ENCODE results near the gene CMTM7.
"Not testable (repeated sequence)": the region's sequence is repeated elsewhere in the genome, so short reads cannot be mapped to it uniquely, and the experiment has no call there.

The CMTM7 gene

DNA sequence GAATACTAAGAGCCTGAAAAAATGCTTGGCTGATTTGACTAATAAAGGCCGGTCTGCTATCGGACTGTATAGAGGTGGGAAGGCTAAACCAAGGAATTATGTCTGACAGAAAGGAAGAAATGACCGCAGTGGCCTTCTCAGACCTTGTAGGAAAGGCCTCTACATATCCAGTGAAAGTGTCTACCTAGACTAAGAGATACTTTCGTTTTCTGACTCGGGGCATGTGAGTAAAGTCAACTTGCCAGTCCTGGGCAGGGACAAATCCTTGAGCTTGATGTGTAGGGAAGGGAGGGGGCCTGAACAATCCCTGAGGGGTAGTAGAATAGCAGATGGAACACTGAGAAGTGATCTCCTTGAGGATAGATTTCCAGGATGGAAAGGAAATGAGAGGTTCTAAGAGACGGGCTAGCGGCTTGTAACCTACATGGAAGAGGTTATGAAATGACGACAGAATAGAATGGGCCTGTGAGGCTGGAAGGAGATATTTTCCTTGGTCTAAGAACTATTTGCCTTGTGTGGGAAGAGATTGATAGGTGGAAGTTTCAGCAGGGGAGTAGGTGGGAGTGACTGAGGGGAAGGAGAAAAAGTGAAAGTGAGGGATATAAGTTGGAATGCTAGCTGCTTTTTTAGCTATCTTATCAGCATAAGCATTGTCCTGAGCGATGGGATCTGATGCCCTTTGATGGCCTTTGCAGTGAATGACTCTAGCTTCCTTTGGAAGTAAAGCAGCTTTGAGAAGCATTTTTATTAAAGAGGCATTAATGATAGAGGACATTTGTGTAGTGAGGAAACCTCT is 70.7 kb downstream of the CMTM7 start:
- DNase-seq: peak; percentile 5

DNA sequence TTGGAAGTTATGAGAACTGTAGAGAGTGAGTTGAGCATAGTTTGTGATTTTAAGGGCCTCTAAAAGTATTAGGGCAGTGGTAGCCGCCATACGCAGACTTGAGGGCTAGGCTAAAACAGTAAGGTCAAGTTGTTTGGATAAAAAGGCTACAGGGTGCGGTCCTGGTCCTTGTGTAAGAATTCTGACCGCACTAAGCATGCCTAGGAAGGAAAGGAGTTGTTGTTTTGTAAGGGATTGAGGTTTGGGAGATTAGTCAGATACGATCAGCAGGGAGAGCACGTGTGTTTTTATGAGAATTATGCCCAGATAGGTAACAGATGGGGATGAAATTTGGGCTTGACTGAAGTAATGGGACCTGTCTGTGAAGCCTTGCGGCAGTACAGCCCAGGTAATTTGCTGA is 71.8 kb downstream of the CMTM7 start:
- not testable (repeated sequence) for DNase-seq

DNA sequence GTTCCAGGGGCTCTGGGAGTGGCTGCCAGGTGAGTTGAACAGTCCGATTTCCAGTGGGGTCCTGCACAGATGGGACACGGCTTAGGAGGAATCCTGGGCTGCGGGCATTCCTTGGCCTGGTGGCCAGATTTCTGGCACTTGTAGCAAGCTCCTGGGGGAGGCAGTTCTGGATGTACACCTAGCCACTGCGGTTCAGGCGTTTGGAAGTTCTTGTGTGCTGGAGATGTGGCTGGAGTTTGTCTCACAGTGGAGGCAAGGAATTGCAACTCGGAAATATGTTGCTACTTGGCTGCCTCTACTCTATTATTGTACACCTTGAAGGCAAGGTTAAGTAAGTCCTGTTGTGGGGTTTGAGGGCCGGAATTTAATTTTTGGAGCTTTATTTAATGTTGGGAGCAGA is 73.1 kb downstream of the CMTM7 start:
- not testable (repeated sequence) for DNase-seq

DNA sequence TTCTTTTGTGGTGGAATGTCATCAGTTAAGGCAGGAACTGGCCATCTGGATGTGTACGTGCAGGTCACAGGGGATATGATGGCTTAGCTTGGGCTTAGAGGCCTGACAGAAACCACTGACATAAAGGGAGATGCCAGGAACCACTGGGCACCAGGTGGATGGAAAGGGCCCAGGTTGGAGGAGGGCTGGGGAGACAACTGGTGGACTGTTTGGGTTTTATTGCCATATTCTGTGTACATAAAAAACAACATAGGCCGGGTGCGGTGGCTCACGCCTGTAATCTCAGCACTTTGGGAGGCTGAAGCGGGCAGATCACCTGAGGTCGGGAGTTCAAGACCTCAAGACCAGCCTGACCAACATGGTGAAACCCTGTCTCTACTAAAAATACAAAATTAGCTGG is 75.2 kb downstream of the CMTM7 start:
- not testable (repeated sequence) for DNase-seq

DNA sequence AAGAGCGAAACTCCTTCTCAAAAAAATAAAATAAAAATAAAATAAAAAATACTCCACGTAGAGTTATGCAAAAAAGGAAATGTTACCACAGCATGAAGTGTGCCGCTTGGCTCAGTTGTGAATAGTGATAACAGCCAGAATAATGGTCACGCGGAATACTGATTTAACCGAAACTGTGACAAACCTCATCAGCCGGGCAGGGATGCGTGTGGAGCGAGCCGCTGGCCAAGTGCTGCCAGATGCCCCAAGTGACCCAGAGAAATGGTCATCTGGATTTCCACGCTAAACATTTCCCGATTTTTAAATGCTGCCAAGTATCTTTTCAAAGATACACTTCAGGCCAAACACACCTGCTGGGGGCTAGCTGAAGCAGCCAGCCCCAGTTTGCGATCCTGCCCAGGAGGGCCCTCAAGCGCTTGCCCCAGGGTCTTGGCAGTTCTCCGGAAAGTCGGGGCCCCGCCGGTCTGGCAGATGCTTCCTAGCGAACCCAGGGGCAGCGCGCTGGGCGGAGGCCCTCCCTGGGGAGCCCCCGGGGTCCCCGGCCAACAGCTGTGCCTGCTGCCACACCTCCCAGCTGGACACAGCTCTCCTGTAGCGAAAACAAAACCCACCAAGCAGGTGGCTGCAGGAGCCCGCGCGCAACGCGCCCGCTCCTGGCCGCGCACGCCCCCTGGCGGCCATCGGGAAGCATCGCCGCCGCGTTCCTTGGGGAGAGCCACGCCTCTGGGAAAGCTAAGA is 75.8 kb downstream of the CMTM7 start:
- DNase-seq: peak; percentile 60

DNA sequence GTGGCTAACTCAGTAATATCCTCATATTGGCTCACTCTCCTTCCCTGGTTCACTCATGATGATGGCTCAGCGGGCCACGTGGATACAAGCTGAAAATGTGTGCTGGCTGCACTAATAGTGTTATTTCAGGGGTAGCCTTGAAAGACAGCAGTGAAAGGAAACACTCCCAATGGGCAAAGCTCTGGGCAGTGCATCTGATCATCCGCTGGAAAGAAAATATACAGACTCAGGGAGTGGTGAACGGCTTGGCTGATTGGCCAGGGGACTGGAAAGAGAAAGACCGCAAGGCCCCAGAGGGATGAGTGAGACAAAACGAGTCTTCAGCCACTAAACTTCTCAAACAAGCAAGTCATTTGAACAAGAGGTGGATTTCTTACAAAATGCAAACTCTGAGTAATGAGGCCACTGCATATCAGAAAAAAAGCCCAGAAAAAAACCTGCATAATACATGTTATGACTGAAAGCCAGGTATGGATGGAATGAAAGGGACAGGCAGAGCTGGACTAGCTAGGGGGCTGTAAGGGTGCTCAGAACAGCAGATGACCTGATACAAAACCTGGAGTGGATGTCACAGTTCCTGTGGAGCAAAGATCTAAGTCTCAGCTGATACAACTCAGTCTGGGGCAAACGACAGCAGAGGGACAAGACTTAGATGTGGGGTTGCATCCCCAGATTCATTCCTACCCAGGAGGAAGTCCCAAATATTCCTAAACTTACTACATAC is 77.7 kb downstream of the CMTM7 start:
- no peak for DNase-seq

DNA sequence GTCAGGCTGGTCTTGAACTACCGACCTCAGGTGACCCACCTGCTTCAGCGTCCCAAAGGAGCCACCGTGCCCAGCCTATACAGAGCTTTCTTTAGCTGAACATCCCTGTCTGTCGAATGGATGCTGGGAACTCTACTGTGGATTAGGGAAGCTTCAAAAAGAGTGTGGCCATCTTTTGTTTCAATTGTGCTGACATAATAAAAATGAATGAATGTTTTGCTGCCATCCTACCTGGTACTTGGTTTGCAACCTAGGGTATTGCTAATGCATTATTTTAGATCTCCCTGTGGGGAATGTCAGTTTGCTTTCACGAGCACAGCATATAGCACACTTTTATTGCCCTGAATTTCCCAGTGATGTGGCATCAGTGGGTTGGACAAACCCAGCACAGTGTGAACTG is 78.7 kb downstream of the CMTM7 start:
- DNase-seq: no peak

DNA sequence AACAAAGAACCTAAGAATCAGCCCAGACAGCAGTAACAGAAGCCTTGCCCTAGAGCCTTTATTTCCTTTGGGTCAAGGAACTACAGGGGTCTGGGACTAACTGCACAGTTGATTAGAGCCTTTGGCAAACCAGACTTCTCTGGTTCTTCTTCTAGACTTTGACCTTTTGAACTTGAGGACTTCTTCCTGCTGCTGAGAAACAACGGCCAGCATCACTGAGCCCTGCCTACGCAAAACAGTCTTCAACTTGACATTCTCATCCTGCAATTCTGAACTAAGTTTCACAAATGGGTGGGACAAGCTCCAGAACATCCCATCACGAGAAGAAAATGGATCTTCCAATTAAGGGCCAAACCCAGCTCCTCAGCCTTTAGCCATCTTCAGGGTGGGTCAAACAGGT is 79.6 kb downstream of the CMTM7 start:
- DNase-seq: no peak

DNA sequence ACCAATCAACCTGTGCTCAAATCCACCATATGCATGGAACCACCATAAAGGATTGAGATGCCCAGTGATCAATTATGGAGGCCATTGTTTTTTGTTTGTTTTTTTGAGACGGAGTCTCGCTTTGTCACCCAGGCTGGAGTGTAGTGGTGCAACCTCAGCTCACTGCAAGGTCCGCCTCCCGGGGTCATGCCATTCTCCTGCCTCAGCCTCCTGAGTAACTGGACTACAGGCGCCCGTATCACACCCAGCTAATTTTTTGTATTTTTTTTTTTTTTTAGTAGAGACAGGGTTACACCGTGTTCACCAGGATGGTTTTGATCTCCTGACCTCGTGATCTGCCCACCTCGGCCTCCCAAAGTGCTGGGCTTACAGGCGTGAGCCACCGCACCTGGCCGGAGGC is 80.5 kb downstream of the CMTM7 start:
- DNase-seq: not testable (repeated sequence)

DNA sequence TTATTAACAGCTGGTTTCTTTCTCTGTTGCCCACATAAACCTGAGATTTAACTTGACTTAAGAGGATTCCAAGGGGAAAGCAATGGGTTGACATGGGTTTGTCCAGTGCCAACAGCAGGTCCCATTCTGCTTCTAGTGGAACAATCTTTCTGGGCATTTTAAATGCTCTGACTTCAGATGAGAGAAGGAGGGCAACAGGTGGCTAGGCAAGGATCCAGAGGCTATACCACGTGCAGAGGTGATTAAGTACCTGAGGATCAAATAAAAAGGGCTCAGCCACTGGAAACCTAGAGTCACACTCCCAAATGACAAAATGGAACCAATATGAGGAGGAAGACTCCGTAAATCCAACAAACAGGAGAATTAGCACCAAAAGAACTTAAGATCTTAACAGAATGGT is 82.5 kb downstream of the CMTM7 start:
- DNase-seq: peak; percentile 5

DNA sequence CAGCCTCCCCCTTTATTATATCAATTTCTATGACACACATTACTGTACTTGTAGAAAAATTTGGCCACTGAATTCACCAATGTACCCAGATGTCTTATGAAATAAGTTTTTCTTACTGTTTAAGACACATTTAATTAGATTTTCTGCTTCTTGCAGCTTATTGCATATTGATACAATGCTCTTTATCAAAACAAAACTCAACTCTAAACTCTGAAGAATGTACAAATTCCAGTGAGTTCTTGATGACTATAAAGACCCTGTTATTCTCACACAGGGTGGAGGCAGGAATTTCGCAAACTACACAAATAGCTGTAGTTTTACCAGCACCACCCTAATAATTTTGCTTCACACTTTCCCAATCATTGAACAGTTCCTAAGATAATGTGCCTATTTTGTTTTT is 89.0 kb downstream of the CMTM7 start:
- no peak for DNase-seq

DNA sequence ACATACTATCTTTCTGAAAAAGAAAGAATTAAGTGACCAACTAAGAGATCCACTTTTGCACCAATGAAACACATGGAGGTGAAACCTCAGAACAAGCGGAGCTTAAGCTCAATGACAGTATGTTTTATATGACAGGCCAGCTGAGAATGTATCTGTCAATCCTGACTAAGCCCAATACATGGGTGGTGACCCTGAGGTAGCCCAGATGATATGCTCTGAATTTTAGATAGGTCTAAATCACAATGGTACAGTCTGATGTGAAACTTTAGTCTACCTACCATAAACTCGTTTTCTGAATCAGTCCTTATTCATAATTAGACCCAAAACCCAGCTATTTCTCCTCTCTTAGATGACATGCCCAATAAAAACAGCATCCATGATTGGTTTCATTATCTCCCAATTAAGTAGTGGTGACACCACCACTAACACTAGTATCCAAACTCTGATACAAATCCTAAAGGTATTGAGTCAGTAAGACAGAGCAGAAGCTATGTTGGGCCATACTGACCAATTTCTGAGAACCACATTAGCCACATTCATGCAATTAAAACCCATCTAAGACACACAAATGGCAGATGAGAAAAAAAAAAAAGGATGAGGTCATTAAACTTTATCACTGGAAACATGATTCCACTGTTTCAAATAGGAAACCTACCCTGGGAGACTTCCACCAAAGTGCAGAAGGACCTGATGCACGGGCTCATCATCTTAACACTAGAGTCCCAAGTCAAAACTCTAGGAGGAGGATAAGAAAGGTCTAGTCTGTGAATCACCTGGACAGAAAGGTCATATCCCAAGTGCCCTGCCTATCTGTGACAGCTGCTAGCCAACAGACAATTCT is 90.4 kb downstream of the CMTM7 start:
- no peak for DNase-seq

DNA sequence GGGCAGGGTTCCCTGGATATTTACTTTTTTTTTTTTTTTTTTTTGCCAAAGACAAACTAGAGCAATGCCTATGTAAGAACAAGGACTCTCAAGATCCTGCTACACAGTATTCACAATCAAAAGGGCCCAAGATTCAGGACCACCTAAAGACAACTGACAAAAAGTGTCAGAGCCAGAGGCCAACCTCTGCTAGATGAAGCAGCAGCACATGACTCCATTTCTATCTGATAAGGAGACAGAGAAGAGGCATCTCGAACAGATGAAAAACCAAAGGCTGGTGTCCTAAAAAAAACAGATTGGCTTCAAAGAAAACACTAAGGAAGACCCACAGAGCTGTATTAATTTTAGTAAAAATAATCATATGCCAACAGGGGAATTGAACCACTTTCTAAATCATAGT is 91.0 kb downstream of the CMTM7 start:
- no peak for DNase-seq

DNA sequence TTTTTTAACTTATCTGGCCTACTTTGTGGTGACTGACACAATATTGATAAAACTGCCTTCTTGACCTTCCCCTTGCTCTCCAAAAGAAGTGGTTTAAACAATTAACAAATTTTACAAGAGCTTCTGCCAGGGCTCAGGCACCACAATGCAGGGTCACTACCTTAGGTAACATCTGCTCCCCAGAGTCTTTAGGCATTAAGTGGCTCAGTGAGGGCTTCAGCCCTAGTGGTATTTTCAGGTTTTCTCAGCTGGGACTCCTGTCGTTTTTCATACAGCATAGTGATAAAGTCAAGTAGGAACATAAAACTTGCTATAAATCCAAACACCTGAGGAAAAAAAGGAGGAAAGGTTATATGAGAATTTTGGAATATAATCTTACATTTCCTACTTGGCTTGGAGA is 92.1 kb downstream of the CMTM7 start:
- no peak for DNase-seq

DNA sequence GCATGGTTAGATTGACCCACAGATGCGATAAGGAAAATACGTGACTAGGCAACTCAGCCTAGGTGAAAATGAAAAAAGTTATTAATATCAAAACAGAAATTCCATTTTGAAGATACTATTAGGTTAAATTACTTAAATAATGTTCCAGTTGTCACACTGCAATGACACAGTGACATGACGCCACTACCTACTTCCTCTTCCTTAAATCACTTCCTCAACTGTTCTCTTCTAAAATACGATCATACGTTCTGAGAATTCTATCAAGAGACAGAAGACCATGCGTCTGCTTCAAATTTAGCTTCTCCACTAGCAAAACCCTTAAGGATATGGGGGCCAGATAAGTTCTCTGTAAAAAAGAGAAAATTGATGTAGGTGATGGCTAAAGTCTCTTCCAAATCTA is 92.8 kb downstream of the CMTM7 start:
- no peak for DNase-seq

DNA sequence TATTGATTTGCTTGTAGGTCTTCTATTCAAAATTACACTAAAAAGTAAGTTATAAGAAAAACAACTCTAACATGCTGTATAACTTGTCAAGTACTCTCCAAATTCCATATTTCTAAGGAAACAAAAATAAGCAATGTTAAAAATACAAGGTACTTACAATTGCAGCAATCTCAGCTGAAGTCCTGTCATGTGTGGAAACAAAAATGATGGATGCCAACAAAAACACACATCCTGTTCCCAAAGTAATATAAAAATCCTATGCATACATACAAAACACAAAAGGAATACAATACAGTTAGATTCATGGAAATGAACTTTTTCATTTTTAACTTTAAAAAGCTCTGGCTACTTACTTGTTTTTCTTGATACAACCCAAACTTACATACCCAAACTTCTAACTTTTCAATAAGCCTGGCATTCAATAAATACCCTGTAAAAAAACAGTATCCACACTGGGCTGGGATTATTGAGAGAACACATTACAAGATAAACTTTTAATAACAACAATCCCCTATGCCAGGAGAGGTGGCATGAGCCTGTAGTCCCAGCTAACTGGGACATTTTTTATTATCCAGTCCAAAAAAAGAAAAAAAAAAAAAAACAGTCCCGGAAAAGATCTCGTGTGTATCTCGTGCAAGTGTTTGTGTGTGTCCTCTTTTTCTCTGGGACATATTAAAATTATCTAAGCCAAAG is 96.3 kb downstream of the CMTM7 start:
- DNase-seq: no peak

DNA sequence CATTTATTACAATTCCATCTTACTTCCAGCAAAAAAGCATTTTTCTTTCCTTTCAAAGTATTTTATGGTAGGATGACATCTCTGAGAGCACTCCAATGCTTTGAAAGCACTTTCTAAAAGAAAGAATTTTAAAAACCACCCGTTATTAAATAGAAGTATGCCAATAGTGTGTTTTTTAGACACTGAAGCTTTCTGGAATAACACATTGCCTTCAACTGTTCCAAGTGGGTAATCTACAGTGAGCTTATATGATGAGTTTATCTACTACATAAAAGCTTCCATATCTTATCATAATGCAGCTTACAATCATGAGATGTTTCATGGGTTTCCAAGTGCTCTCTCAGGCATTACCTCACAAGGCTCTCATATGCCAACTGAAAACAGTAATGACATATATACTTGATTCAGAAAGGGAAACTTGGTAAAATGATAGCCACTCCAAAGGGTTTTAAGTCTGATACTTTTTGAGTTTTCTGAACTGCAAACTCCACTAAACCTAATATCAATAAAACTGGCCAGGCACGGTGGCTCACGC is 96.9 kb downstream of the CMTM7 start:
- DNase-seq: peak; percentile 15

DNA sequence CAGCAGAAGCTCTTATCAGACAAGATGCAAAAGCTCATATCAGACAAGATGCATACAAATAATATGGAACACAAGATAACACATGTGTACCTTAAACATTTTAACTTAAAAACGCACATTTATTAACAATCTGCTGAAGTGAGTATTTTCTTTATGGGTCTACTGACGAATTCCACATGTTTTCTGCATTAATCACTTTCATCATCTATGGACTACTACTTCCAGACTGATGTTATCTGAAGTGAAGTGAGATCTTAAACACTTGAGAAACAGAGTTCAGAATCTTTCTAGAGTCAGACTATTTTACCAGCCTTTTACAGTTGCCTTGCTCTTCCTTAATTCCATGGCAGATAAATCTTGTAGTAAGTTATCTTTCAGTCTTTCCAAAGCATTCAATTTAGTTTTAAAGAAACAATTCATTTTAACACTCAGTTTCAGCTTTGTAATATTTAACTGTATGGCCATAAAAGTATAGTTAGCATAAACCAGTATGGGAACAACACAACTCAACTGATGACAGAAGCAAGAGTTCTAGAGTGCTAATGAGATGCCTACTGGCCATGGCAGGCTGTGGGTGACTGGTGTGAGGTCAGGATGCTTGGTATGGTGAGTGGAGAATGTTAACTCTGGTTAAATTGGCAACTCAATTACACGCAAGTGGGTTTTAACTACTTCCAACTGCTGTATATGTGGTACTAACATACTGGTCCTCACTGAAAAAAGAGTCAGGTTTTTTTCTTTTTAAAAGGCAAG is 101.2 kb downstream of the CMTM7 start:
- no peak for DNase-seq

DNA sequence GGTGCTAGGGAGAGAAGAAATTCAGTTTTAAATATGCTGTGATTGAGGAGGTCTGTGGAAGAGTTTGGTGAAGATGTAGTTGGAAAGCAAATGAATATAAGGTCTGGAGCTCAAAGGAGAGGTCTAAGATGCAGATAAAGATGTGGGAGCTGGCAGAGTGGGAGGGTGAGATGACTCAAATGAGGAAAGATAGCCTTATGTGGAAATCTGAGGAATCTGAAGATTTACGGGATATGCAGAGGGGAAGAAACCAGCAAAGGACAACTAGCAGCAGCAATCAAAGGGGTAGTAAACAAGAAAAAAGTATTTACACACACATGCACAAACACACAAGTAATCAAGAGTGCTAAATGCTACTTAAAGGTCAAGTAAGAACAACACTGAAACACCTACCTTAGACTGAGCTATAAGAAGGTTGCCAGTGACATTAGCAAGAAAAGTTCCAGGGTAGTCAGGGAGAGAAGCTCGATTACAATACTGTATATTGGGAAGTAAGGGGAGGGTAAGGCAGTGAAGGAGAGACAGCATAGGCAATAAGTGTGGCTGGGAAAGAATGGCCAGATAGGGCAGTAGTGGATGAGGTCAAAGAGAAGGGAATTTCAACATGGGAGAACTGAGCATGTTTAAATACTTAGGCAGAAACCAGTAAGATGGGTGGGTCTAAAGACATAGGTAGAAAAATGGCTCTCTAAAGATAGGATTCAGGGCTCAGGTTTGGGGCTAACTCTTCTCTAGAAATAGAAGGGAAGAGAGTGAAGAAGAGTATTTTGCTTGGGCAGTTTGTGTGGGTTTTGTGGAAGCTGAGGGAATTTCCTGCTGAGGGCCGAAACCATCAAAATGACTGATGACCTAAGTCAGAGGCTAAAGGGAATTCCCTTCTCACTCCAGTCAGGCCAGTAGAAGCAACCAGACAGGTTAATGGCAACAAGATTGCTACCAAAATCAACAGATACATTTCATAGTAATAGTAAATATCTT is 102.1 kb downstream of the CMTM7 start:
- DNase-seq: no peak

DNA sequence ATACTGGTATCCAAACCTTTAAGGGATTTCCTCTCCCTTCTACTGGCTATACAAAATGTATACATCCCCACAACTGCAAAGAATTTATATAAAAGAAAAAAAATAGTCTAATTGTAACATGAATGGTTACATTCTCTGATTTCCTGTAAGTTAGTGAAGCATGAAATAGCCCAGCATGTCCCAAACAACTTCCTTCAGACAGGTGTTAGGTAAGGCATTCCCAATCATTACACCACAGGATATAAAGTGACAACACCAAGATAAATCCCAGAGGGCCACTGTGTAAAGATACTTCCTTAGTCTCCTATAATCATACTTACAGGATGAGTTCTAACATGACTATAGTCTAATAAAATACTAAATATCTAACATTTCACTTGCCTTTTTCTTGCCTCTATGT is 103.4 kb downstream of the CMTM7 start:
- DNase-seq: no peak

Data from NCI-H2029 (cell line).